Measurements from ENCODE around the gene TM9SF2.
"Not testable (repeated sequence)": the region's sequence is repeated elsewhere in the genome, so short reads cannot be mapped to it uniquely, and the experiment has no call there.

Gene TM9SF2

DNA sequence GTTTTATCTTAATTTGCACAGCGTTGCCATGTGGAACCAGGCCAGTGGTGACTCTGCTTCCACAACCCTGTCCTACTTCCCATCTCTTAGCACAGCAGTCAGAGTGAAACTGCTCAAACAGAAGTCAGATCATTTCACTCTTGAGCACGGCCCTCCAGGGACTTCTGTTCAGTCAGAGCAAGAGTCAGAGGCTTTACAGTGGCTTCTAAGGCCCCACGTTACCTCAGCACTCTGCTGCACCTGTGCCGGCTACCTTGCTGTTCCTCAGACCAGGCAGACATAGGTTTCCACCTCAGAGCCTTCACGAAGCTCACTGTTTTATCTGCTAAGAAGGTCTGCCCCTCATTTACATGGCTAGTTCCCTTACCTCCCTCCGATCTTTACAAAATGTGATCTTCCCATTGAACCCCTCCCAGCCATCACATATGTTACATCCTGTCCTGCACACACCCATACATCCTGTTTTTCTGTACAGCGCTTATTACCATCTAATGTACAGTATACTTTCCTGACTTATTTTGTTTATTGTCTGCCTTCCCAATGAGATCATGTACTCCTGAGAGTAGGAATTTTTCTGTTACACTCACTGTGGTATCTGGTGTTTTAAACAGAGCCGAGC, 41.6 kb downstream of the TM9SF2 start:
- DNase-seq: no peak

DNA sequence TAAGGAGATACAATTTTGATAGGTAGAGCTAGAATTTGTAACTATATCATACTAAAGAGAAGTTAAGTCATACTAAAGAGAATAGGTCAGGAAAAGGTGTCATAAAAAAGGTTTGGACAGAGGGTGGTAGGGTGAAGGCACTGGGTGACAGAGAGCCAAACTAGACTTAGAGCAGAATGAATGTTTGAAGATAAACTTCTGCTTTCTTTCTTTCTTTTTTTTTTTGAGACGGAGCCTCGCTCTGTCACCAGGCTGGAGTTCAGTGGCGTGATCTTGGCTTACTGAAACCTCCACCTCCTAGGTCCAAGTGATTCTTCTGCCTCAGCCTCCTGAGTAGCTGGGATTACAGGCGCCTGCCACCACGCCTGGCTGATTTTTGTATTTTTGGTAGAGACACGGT, 44.1 kb downstream of the TM9SF2 start:
- no peak for DNase-seq

- DNase-seq: no peak
Observed at GRCh38 chr13:99545979-99546378, 44.7 kb downstream of the TM9SF2 start.

- no peak for DNase-seq
Observed at GRCh38 chr13:99546878-99547277, 45.6 kb downstream of the TM9SF2 start.

DNA sequence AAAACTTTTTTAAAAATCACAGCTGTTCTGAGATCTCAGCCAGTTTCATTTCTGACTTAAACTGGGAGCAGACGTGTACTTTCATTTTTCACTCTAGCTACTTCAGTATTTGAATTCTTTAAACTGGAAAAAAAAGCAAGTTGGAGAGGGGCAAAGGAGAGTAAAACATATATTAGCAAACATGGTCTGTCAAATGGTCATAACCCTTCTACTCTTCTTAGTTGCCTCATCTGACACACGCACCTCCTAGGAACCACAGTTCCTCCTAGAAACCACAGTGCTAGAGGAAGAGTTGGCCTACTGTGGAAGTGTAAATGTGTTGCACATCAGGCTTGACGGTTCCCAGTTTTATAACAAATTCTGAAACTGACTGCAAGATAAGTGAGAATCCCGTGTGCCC, 47.2 kb downstream of the TM9SF2 start:
- no peak for DNase-seq

GRCh38 chr13:99553033-99553432, 51.8 kb downstream of the TM9SF2 start:
- DNase-seq: no peak

DNA sequence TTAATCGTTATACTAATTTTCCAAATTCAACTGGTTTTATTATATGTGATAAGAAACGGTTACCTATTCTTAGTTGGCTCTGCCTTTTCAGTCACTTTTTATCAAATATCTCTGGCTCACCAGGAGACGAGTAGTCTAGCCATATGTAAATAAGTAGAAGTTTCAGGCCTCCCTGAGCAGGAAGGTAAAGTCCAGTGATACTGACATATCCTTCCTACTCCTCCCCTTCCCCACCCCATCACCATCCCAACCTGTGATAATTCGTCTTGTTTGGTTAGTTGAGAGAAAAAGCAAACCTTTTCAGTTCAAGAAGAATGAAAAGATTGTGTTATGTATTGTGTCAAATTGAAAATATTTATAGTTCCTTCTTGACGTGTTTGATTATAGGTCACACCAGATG, 53.9 kb downstream of the TM9SF2 start:
- DNase-seq: no peak

DNA sequence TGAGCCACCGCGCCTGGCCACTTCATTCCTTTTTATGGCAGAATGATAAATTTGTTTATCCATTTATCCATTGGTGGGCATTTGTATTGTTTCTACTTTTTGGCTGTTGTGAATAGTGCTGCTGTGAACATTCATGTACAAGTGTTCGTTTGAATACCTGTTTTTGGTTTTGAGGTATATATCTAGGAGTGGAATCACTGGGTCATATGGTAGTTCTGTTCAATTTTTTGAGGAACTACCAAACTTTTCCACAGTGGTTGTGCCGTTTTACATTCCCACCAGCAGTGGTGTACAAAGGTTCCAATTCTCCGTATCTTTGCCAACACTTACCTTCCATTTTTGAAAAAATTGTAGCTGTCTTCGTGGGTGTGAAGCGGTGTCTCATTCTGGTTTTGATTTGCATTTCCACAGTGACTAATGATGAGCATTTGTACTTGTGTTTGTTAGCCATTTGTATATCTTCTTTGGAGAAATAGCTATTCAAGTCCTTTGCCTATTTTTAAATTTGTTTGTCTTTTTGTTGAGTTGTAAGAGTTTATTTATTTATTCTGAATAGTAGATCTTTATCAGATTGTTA, 55.7 kb downstream of the TM9SF2 start:
- DNase-seq: no peak

GRCh38 chr13:99558570-99559180, 57.4 kb downstream of the TM9SF2 start:
- DNase-seq: no peak

DNA sequence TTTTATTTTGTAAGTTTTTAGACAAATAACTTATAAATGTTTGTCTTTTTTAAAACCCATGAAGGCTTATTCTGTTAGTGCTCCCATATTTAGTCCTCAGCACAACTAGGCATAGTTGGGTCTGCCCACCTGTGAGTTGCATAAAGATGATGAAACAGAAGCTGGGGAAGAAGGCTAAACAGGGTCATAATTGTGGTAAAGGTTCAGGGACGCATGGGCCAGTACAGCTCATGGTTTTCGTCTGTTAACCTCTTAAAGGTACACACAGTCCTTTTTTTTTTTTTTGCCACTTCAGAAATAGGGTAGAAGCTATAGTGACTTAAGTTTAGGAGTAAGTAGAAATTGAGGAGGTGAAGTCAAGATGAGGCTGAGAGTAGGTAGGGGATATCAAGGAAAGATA, 58.3 kb downstream of the TM9SF2 start:
- DNase-seq: no peak

DNA sequence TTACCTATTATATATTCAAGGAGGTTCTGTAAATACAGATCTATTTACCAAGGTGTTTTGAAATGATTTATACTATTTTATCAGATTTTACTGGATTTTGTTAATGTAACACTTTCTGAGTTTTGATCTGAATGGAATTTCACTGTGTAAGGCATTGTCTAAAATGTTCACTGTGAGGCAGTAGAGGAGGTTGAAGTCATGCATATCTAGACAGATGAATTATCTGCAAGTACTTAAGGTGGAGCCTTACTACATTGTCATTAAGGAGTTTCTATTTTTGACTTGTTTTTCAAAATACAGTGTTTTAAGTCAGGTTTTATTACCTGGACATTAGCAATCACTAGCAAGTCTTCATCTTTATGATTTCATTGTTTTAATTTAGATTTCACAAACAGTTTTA, 62.1 kb downstream of the TM9SF2 start:
- no peak for DNase-seq

DNA sequence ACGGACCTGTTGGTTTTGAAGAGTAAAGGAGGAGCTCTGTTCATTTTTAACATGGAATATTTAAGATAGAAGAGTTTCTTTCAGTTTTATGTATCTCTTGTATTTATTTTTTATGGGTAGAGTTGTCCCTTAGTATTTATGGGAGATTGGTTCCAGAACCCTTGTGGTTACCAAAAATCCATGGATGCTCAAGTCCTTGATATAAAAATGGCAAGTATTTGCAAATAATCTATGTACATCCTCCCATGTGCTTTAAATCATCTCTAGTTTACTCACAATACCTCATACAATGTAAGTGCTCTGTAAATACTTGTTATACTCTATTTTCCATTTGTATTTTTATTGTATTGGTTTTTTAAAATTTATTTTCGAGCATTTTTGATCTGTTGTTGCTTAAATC, 63.1 kb downstream of the TM9SF2 start:
- no peak for DNase-seq

- no peak for DNase-seq
Observed at GRCh38 chr13:99565478-99566124, 64.3 kb downstream of the TM9SF2 start.

DNA sequence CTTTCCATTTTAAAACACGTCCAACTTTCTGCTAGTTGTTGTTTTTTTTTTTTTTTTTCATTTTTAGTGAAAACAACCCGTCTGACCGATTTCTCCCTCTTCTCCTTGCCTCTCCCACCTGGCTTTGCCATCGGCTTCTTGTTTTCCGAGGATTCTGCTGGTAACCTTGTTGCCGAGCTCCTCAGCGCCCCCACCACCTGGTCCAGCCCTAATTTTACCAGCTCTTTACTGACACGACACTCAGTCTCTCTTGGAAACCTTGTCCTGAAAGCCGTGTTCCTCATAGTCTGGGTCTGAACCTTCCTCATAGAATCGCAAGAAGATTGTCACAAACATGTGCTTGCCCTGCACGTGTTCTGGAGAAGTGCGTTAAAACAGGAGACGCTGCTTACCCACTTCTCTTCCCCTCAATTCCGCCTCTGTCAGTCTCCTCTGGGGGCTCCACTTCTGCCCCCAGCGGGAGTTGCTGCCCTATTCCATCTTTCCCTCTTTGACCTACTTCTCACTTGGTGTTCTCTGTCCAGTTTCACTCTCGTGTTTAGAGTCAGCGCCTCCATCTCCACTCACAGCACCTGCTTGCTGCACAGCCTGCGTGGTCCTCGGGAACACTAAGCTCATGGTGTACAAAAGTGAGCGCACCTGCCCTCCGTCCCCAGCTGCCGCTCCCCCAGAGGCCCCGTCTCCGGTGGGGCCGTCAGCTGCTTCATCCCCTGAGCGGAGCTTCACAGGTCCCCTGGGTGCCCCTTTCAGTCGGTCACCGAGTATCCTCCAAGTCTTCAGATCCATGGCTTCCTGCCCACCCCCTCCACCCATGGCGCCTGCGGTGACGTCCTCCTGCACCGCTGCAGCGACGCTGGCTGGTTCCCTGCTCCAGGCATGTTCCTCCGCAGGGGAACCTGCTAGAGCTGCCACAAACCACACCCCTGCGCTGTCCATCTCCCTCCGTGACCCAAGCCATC, 65.1 kb downstream of the TM9SF2 start:
- no peak for DNase-seq

DNA sequence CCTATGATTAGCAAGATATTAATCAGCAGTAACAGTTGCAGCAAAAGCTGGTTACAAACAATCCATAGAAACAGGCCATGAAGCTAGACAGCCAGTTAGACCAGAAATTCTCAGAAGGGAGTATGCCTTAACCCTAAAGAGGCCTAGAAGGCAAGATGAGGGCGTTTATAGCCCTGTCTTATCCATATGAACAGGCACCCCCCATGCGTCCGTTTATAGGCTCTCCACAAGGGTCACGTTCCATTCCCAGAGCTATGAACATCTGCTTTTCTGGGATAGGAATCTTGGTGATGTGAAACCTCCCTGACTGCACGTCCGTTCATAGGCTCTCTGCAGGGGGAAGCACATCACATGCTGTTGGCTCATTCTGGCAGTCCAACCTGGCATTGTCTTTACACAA, 67.6 kb downstream of the TM9SF2 start:
- DNase-seq: not testable (repeated sequence)

- DNase-seq: no peak
Observed at GRCh38 chr13:99572131-99572530, 70.9 kb downstream of the TM9SF2 start.

- no peak for DNase-seq
Observed at GRCh38 chr13:99572921-99573320, 71.6 kb downstream of the TM9SF2 start.

DNA sequence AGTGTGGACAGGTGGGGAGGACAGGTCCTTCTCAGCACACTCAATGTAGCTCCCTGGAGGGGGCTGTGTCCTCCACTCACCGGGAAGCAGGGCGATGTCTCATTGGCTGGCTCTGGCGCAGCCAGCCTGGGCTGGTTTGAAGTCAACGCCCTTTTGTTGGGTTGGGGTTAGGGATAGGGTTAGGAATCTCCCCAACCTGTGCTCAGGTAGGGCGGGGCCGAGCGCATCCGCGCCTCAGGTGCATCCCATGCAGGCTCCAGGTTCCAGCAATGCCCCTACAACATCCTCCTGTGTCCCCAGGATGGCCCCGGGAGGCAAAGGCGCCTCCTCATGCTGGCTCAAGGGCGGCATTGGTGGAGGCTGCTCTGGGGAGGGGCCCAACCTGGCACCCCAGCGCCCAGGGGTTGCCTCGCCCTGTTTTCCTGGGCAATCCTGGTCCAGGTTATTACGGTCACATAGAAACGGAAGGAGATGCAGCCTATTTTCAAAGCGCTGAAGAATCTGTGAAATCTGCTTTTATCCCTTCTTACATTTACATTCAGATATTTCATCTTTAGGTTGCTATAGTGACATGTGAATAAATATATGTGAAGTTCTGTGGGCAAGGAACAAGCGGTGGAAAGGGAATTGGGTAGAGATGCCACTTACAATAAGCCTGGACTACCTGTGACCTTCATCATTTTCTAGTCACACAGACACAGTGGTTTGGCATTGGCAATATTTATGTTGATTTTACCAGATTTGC, 74.3 kb downstream of the TM9SF2 start:
- DNase-seq: no peak

GRCh38 chr13:99577934-99578917, 77.0 kb downstream of the TM9SF2 start:
- DNase-seq: no peak

DNA sequence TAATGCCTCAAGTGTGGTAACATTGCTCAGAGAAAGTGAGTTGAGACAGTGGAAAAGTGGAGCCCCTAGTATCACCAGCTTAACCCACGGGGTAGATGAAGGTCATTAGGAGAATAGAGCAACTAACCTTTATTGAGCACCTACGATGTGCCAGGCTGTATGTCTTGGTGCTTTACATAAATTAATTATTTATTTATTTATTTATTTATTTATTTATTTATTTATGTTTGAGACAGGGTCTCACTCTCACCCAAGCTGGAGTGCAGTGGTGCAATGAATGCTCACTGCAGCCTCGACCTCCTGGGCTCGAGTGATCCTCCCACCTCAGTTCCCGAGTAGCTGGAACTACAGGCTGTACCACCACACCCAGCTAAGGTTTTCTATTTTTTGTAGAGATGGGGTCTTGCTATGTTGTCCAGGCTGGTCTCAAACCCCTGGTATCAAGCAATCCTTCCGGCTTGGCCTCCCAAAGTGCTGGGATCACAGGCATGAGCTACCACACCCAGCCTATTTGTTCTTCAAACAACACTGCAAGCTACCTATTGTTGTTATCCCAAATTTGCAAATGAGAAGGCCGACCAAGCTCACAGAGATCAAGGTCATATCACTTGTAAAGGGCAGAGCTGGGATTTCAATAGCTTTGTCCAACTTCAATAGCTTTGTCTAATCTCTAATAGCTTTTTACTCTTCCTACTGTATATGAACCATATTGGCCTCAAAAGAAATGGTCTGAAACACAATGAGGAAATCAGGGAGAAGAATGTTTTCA, 79.4 kb downstream of the TM9SF2 start:
- no peak for DNase-seq

Measured in NCI-H2081 treated with DMSO at 0.1 percent for 48 hours (cell line).